Neural cell (in vitro differentiated cells): Measurements from ENCODE around the gene APOBR. TPM values are rescaled to one million over a fixed set of nuclear protein-coding genes. Genes with fewer than 3 reads are reported as not detected.

ENCODE experiments used
- H2AFZ ChIP-seq: fragments of 200-600, 300-800 bp; sonication (generic), shearing (Covaris generic); 2 replicates; pipeline ENCODE4 v1.6.0; 2014; ENCODE audit warnings: low read depth, mild to moderate bottlenecking, antibody characterized with exemption, low read length, moderate library complexity
- H3F3A ChIP-seq: fragments of 200-600 bp; shearing (Covaris generic); 2 replicates; pipeline ENCODE4 v1.6.1; 2016; ENCODE audit warnings: mild to moderate bottlenecking, moderate library complexity, mixed read lengths, antibody characterized with exemption, low read length; ENCODE audit not compliant: insufficient read depth, poor library complexity, severe bottlenecking
- H3K27ac ChIP-seq: fragments of 200-600, 300-800 bp; sonication (generic), shearing (Covaris generic); 2 replicates; pipeline ENCODE4 v1.5.1; 2014; ENCODE audit warnings: mild to moderate bottlenecking, low read length, moderate library complexity
- H3K27me3 ChIP-seq: fragments of 300-800, 200-600 bp; sonication (generic), shearing (Covaris generic); 2 replicates; pipeline ENCODE4 v1.6.0; 2014; ENCODE audit warnings: mild to moderate bottlenecking, low read depth, low read length, moderate library complexity; ENCODE audit not compliant: insufficient read depth
- H3K36me3 ChIP-seq: fragments of 300-800, 200-600 bp; sonication (generic), shearing (Covaris generic); 2 replicates; pipeline ENCODE4 v1.5.1; 2014; ENCODE audit warnings: mild to moderate bottlenecking, antibody characterized with exemption, low read length, moderate library complexity; ENCODE audit not compliant: insufficient read depth
- H3K4me2 ChIP-seq: fragments of 300-800, 200-600 bp; sonication (generic), shearing (Covaris generic); 2 replicates; pipeline ENCODE4 v1.6.0; 2014; ENCODE audit warnings: mild to moderate bottlenecking, low read length
- H3K4me3 ChIP-seq: fragments of 300-800, 200-600 bp; sonication (generic), shearing (Covaris generic); 2 replicates; pipeline ENCODE4 v1.5.1; 2014; ENCODE audit warnings: mild to moderate bottlenecking, low read length, moderate library complexity
- H3K79me2 ChIP-seq: fragments of 200-600 bp; shearing (Covaris generic); replicated peaks from 2 replicates; pipeline ENCODE4 v1.6.0; 2014; ENCODE audit warnings: mild to moderate bottlenecking, low read length, moderate library complexity; ENCODE audit not compliant: insufficient read depth
- H3K9ac ChIP-seq: fragments of 300-800, 200-600 bp; sonication (generic), shearing (Covaris generic); 2 replicates; pipeline ENCODE4 v1.6.1; 2016; ENCODE audit warnings: mild to moderate bottlenecking, low read length, mixed read lengths
- H3K9me2 ChIP-seq: fragments of 200-600 bp; shearing (Covaris generic); 2 replicates; pipeline ENCODE4 v1.6.1; 2016; ENCODE audit warnings: mild to moderate bottlenecking, low read length, mixed read lengths; ENCODE audit not compliant: insufficient read depth
- H3K9me3 ChIP-seq: fragments of 200-600, 300-800 bp; sonication (generic), shearing (Covaris generic); 2 replicates; pipeline ENCODE4 v1.6.1; 2016; ENCODE audit warnings: mild to moderate bottlenecking, mixed run types, low read length, moderate library complexity, mixed read lengths
- H4K20me1 ChIP-seq: fragments of 200-600 bp; shearing (Covaris generic); 2 replicates; pipeline ENCODE4 v1.6.1; 2016; ENCODE audit warnings: mild to moderate bottlenecking, mixed run types; ENCODE audit not compliant: insufficient read depth
- EP300 ChIP-seq: fragments of 450-650 bp; conservative IDR thresholded peaks from 2 replicates; pipeline ENCODE4 v1.6.1; 2014; ENCODE audit warnings: antibody characterized with exemption, mild to moderate bottlenecking, moderate library complexity; ENCODE audit not compliant: poor library complexity, severe bottlenecking
- EZH2 ChIP-seq: fragments of 200-600, 300-800 bp; shearing (Covaris generic), sonication (generic); IDR thresholded peaks from 2 replicates; pipeline ENCODE4 v1.6.1; 2014; ENCODE audit warnings: antibody characterized with exemption, low read length, borderline replicate concordance, mild to moderate bottlenecking; ENCODE audit not compliant: insufficient read depth, poor library complexity, severe bottlenecking
- MXI1 ChIP-seq: fragments of 450-650 bp; conservative IDR thresholded peaks from 2 replicates; pipeline ENCODE4 v1.6.1; 2014; ENCODE audit warnings: antibody characterized with exemption, mild to moderate bottlenecking; ENCODE audit not compliant: poor library complexity, severe bottlenecking
- POLR2AphosphoS5 ChIP-seq: IDR thresholded peaks from 2 replicates; pipeline ENCODE4 v1.6.1; 2012
- RAD21 ChIP-seq: fragments of 450-650 bp; conservative IDR thresholded peaks from 2 replicates; pipeline ENCODE4 v1.6.1; 2014; ENCODE audit warnings: antibody characterized with exemption, mild to moderate bottlenecking, moderate library complexity
- REST ChIP-seq: IDR thresholded peaks from 2 replicates; pipeline ENCODE4 v1.6.1; 2012; ENCODE audit warnings: borderline replicate concordance
- SMC3 ChIP-seq: fragments of 450-650 bp; conservative IDR thresholded peaks from 2 replicates; pipeline ENCODE4 v1.6.1; 2014; ENCODE audit warnings: antibody characterized with exemption, mild to moderate bottlenecking, moderate library complexity; ENCODE audit not compliant: poor library complexity
- TAF1 ChIP-seq: IDR thresholded peaks from 2 replicates; pipeline ENCODE4 v1.6.1; 2012; ENCODE audit warnings: low read depth
- polyA plus RNA-seq: library from polyadenylated mRNA; depleted of rRNA; stranded (reverse); fragments of >200 nt; gene quantifications from 2 replicates; pipeline ENCODE4 v1.2.3, GENCODE V29; 2014
- TF ChIP-seq, protein P1 (sequence below): fragments of 450-650 bp; IDR thresholded peaks from 2 replicates; pipeline ENCODE4 v1.5.1; 2014; ENCODE audit warnings: antibody characterized with exemption, mild to moderate bottlenecking, moderate library complexity; ENCODE audit not compliant: poor library complexity, severe bottlenecking

APOBR gene
- polyA plus RNA-seq, 1 donor from 2014 or later, result not detected

DNA sequence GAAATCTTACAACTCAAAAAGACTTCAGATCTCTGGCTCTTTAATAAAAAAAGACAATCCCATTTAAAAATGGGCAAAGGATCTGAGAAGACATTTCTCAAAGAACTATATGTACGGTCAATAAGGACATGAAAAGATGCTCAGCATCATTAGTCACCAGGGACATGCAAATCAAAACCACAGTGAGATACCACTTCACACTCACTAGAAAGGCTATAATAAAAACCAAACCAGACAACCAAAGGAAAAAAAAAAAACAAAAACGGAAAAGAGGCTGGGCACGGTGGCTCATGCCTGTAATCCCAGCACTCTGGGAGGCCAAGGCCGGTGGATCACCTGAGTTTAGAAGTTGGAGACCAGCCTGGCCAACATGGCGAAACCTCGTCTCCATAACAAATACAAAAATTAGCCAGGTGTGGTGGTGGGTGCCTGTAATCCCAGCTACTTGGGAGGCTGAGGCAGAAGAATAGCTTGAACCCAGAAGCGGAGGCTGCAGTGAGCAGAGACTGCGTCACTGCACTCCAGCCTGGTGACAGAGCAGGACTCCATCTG lies 20.7 kb upstream of the APOBR start:
- Histone ChIP-seq H3K9ac (no peak overlapping the region), H3K79me2 (no peaks in the 10 kb centered on the region), H3K27me3 (no peaks in the 10 kb centered on the region), H3K27ac (no peak overlapping the region), H3K4me3 (no peak overlapping the region), H3K9me3 (no peaks in the 10 kb centered on the region), H3F3A (no peaks in the 10 kb centered on the region), H3K4me2 (no peak overlapping the region), H3K36me3 (no peaks in the 10 kb centered on the region), H4K20me1 (no peaks in the 10 kb centered on the region), H3K9me2 (no peaks in the 10 kb centered on the region), H2AFZ (no peak overlapping the region)
- no peak for TF ChIP-seq EZH2
- TF ChIP-seq, protein P1, sequence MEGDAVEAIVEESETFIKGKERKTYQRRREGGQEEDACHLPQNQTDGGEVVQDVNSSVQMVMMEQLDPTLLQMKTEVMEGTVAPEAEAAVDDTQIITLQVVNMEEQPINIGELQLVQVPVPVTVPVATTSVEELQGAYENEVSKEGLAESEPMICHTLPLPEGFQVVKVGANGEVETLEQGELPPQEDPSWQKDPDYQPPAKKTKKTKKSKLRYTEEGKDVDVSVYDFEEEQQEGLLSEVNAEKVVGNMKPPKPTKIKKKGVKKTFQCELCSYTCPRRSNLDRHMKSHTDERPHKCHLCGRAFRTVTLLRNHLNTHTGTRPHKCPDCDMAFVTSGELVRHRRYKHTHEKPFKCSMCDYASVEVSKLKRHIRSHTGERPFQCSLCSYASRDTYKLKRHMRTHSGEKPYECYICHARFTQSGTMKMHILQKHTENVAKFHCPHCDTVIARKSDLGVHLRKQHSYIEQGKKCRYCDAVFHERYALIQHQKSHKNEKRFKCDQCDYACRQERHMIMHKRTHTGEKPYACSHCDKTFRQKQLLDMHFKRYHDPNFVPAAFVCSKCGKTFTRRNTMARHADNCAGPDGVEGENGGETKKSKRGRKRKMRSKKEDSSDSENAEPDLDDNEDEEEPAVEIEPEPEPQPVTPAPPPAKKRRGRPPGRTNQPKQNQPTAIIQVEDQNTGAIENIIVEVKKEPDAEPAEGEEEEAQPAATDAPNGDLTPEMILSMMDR, result no peak
- no peak for TF ChIP-seq EP300
- no peak for TF ChIP-seq REST
- no peak for TF ChIP-seq SMC3
- no peak for TF ChIP-seq RAD21
- no peak for TF ChIP-seq TAF1
- TF ChIP-seq MXI1, result no peak
- TF ChIP-seq POLR2AphosphoS5, result no peak

GRCh38 chr16:28475221-28475620 lies 19.2 kb upstream of the APOBR start:
- H3F3A ChIP-seq, result no peaks in the 10 kb centered on the region
- H3K4me2 ChIP-seq, result no peak overlapping the region
- H3K79me2 ChIP-seq, result no peaks in the 10 kb centered on the region
- no peaks in the 10 kb centered on the region for H3K27me3 ChIP-seq
- H3K9me3 ChIP-seq, result no peaks in the 10 kb centered on the region
- no peaks in the 10 kb centered on the region for H3K36me3 ChIP-seq
- H2AFZ ChIP-seq, result no peak overlapping the region
- no peak overlapping the region for H3K9ac ChIP-seq
- H3K4me3 ChIP-seq, result no peak overlapping the region
- TF ChIP-seq, protein P1, result no peak
- TF ChIP-seq TAF1 (no peak), EZH2 (no peak), RAD21 (no peak), MXI1 (no peak), EP300 (no peak), REST (no peak), SMC3 (no peak), POLR2AphosphoS5 (no peak)
- H4K20me1 ChIP-seq, result no peaks in the 10 kb centered on the region
- H3K27ac ChIP-seq, result no peak overlapping the region
- H3K9me2 ChIP-seq, result no peaks in the 10 kb centered on the region
